Fibroblast of upper back skin (primary cell): ENCODE results near the gene ARL8A.
"Not testable (repeated sequence)": the region's sequence is repeated elsewhere in the genome, so short reads cannot be mapped to it uniquely, and the experiment has no call there.

ENCODE experiments used
- DNase-seq: peaks from one replicate; pipeline ENCODE4 v3.0.0-alpha.2; 2013

The ARL8A gene

DNA sequence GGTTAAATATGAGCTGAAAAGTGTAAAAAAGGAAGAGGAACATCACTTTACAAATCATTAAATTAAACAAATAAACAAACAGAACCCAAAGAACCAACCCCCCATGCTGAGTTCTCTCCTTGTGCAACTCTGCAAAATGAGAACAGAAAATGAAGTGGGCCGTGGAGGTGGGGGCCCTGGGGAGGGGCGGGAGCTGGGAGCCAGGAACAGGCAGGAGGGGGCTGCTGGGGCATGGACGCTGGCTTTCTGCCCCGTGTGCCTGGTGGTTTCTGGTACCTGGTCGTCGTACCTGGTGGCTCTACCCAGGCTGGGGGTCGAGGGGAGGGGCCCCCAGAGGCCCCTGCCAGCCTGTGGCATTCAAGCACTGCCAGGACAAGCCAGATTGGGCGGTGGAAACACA, 11.0 kb downstream of the ARL8A start:
- no peak for DNase-seq

DNA sequence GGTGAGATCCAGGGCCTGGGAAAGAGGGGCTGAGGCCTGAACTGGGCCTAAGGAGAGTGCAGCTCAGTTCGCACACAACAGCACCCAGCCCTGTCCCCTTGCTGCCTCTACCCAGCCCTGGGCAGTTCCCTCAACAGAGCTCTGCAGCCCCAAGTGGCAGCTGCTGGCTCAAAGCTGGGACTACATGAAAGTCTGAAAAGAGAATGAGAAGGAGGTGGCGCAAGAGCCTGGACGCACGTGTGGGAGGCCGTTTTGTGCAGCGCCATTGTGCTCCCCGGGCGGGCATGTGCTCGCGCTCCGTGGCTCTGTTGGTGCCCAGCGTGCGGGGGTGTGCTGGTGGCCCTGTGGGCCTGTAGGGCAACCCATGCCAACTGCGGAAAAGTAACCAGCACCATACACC, 11.5 kb downstream of the ARL8A start:
- no peak for DNase-seq

DNA sequence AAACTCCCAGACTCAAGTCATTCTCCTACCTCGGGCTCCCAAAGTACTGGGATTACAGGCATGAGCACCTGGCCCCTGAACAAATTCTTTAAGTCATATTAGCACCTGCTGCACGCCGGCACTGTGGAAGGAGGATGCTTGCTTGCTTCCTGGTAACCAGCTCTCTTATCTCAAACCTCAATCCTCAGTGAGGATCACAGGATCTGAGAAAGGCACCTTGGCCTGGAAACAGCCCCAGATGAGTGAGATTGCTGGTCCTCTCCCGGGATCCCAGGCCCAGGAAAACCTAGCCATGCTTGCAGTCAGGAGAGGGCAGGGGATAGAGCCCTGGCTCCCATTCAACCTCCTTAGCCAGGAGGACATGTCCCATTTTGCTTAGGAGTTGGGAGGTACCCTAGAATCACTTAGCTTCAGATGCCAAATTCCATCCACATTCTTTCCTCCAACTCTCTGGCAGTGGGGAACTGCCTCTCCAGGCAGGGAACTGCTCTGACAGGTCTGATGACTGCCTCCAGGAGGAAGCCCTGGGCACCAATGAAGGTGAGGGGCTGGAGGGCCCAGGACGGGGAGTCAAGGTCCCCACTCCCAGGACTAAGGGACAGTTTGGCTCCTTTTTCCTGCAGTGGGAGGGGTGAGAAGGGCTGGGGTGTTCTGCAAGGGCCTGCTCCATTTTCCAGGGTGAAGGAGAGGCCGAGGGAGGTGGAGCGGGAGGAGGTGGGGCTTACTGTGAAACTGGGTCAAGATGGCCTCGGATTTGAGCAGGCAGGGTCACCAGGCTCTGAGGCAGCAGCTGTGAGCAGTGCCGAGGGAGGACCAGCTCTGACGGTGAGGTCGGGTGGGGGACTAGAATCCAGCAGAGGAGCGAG, 12.3 kb downstream of the ARL8A start:
- no peak for DNase-seq

DNA sequence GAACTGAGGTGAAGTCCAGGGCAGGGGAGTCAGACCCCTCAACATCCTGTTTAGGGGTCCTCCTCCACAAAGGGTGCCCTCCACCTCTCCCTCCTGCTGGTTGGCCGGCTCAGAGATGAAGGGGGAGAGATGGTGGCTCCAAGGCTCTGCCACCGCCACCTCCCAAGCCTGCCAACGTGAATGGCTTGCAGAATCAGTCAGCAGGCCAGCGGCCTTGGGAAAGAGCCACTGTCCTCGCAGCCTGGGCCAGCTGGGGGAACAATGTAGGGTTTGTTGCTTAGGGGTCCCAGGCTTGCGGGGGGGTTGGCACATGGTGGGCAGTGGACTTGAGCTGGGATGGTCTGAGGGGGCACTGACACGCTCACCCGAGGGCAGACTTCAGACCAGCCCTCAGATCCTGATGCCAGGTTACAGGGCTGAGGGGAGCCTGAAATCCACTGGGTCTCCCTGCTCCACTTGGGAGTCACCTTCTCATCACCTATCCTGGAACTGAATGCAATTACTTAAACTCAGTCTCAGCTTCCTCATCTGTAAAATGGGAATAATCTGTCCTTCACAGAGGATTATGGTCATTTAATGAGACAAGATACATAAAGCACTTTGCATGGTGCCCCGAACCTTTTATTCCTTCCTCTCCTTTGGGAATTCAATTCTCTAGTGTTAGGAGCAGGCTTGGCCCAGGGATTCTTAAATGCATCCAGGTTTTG, 13.6 kb downstream of the ARL8A start:
- DNase-seq = no peak

GRCh38 chr1:202130297-202130721, 14.2 kb downstream of the ARL8A start:
- DNase-seq = no peak

GRCh38 chr1:202129453-202130296, 14.9 kb downstream of the ARL8A start:
- DNase-seq = no peak

DNA sequence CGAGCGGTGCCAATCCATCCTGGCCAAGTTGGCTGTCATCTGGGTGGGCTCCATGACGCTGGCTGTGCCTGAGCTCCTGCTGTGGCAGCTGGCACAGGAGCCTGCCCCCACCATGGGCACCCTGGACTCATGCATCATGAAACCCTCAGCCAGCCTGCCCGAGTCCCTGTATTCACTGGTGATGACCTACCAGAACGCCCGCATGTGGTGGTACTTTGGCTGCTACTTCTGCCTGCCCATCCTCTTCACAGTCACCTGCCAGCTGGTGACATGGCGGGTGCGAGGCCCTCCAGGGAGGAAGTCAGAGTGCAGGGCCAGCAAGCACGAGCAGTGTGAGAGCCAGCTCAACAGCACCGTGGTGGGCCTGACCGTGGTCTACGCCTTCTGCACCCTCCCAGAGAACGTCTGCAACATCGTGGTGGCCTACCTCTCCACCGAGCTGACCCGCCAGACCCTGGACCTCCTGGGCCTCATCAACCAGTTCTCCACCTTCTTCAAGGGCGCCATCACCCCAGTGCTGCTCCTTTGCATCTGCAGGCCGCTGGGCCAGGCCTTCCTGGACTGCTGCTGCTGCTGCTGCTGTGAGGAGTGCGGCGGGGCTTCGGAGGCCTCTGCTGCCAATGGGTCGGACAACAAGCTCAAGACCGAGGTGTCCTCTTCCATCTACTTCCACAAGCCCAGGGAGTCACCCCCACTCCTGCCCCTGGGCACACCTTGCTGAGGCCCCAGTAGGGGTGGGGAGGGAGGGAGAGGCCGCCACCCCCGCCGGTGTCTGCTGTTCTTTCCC, 16.5 kb downstream of the ARL8A start:
- DNase-seq = no peak

DNA sequence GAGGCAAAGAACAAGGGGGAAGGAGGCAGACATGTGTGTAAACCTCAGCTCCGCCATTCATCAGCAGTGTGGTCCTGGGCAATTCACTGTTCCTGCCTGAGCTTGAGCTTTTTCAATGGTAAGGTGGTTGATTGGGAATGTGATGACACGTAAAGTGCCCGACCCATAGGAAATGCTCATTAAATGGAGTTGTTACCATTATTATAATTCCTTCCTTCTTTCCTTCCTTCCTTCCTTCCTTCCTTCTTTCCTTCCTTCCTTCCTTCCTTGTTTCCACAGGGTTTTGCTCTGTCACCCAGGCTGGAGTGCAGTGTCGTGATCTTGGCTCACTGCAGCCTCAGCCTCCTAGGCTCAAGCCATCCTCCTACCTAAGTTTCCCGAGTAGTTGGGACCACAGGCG, 17.5 kb downstream of the ARL8A start:
- no peak for DNase-seq

DNA sequence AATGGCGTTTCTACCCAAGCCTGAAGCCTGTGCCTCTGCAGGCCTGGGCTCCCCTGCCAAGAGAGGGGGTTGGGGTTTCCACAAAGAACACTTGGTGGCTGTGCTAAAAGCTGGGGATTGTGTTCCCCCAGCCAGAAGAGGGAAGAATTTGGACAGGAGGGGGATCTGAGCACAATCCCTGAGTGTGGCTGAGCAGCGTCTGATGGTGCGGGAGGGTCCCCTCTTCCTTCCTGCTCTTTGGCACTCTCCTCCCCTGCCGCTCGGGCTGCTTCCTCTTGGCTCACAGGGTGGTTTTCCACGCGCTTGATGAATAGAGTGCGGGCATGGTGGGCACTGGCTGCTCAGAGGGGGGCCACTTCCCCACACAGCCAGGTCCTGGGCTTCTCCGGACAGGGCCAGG, 18.1 kb downstream of the ARL8A start:
- DNase-seq = no peak

- DNase-seq = no peak
Observed at GRCh38 chr1:202125611-202126010, 18.9 kb downstream of the ARL8A start.

- DNase-seq = no peak
Observed at GRCh38 chr1:202124142-202124541, 20.4 kb downstream of the ARL8A start.

- DNase-seq = no peak
Observed at GRCh38 chr1:202123336-202123813, 21.2 kb downstream of the ARL8A start.

GRCh38 chr1:202122639-202123335, 21.8 kb downstream of the ARL8A start, which contains the start of gene GPR37L1:
GPR37L1 (plus strand) TSS chr1:202122917; CDS start chr1:202122964, 47 bp downstream.
- DNase-seq = no peak

DNA sequence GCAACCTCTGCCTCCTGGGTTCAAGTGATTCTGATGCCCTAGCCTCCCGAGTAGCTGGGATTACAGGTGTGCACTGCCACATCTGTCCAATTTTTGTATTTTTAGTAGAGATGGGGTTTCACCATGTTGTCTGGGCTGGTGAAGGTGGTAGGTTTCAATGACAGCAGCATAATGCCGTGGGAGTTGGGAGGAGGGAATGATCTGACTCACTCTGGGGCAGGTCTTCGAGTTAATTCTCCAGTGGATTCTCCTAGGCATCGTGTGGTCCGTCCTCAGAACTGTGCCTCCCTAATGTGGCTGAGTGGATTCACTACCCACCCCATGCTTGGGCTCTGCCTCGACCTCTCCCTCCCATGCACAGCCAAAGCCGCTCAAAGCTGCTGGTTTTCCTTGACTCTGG, 23.5 kb downstream of the ARL8A start:
- DNase-seq = no peak

- no peak for DNase-seq
Observed at GRCh38 chr1:202117898-202118371, 26.6 kb downstream of the ARL8A start.

GRCh38 chr1:202116287-202116686, 28.2 kb downstream of the ARL8A start:
- no peak for DNase-seq

DNA sequence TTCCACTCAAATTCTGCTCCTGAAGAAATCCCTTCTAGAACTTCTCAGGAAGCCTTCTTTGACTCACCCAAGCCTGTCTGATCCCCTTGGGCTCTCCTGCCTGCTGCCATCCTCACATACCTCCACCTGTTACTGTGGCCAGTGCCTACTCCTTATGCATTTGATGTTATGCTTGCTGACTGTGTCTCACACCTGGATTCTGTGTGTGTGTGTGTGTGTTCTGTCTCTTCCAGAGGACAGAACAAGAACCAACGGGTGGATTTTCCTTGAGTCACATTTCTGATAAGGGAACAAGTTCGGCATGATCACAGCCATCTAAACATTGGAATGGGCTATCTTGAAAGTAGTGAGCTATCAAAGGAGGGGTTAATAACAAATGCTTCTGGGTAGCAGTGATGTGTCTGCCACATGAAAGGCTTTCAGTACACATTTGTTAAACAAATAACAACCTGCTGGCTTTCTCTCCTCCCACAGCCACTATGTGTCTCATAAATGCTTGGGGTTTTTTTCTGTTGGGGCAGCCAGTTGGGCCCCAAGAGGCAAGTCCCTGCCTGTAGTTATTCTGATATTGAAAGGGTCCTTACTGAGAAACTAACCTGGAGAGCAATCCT, 30.7 kb downstream of the ARL8A start:
- DNase-seq = no peak

- no peak for DNase-seq
Observed at GRCh38 chr1:202112859-202113689, 31.5 kb downstream of the ARL8A start.

DNA sequence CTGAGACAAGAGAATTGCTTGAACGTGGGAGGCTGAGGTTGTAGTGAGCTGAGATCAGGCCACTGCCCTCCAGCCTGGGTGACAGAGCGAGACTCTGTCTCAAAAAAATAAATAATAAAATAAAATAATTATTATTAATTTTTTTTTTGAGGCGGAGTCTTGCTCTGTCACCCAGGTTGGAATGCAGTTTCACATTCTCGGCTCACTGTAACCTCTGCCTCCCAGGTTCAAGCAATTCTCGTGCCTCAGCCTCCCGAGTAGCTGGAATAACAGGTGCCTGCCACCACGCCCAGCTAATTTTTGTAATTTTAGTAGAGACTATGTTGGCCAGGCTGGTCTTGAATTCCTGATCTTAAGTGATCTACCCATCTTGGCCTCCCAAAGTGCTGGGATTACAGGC, 32.9 kb downstream of the ARL8A start:
- DNase-seq = not testable (repeated sequence)

- no peak for DNase-seq
Observed at GRCh38 chr1:202110977-202111376, 33.6 kb downstream of the ARL8A start.
